Astrocyte (in vitro differentiated cells and primary cell): Measurements from ENCODE around the gene FCN1.

ENCODE experiments used
- EZH2 ChIP-seq: IDR thresholded peaks from 2 replicates; pipeline ENCODE4 v1.6.1; 2012; ENCODE audit warnings: mild to moderate bottlenecking, low read length, inconsistent platforms; ENCODE audit not compliant: insufficient read depth
- TF ChIP-seq, protein P1 (sequence below): IDR thresholded peaks from 2 replicates; pipeline ENCODE4 v1.5.1; 2011; ENCODE audit warnings: low read depth, mild to moderate bottlenecking, inconsistent platforms, low read length, moderate library complexity; ENCODE audit not compliant: insufficient read depth

DNA sequence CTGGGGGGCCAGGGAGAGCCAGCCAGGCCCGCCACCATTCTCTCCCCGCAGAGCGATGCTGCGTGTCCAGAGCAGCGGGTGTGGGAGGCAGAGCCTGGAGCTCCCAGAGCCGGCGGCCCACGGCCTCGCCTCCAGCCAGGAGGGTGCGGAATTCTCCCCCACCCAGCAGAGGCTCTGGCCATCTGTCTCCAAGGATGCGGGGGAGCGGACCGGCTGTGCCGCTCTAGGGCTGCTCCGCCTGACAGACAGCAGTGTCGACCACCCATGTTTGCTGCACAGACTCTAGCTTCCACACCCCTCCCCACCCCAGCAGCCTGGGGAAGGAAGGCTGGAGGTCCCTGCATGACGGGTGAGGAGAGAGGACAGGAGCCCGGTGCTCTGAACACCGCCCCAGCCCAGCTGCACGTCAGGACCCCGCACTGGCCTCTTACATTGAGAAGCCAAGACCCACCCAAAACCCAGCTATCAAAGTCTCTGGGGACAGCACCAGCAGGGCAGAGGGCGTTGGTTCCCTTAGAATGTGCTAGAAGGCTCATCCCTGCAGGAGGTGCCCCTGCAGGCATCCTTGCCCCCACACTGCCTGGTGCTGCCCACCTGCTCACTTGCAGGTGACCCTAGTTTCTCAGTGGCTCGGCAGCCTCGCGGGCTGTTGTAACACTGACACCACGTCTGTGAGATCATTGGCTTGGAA lies 29.7 kb upstream of the FCN1 start:
- no peak for TF ChIP-seq EZH2
- TF ChIP-seq, protein P1, sequence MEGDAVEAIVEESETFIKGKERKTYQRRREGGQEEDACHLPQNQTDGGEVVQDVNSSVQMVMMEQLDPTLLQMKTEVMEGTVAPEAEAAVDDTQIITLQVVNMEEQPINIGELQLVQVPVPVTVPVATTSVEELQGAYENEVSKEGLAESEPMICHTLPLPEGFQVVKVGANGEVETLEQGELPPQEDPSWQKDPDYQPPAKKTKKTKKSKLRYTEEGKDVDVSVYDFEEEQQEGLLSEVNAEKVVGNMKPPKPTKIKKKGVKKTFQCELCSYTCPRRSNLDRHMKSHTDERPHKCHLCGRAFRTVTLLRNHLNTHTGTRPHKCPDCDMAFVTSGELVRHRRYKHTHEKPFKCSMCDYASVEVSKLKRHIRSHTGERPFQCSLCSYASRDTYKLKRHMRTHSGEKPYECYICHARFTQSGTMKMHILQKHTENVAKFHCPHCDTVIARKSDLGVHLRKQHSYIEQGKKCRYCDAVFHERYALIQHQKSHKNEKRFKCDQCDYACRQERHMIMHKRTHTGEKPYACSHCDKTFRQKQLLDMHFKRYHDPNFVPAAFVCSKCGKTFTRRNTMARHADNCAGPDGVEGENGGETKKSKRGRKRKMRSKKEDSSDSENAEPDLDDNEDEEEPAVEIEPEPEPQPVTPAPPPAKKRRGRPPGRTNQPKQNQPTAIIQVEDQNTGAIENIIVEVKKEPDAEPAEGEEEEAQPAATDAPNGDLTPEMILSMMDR = no peak
